ENCODE data around the gene PPP2R2C. TPM values are rescaled to one million over a fixed set of nuclear protein-coding genes. Genes with fewer than 3 reads are reported as not detected.

Gene PPP2R2C
- polyA plus RNA-seq, 10 donors, result 0.24 to 4.2 (median 0.32) TPM

- DNase-seq, result no peak
These were observed 22.6 kb downstream of the PPP2R2C start for GRCh38 chr4:6449746-6450369.

DNA sequence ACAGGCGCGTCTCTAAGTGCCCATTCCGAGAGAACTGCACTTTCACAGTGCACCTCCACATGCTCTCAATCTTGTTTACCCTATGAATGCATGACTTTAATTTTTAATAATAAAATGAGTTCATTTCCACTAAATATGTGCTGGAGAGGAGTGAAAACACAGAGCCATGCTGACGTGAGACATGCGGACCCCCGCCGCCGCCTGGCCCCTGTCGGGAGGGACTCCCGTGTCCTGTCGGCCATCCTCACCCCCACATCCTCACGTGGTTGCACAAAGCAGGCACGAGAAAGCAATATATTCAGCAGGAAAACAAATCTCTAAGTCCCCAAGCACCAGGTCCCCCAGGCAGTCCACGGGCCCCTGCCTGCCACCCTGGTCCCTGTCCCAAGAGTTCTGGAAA is 23.1 kb downstream of the PPP2R2C start:
- DNase-seq, result no peak

DNA sequence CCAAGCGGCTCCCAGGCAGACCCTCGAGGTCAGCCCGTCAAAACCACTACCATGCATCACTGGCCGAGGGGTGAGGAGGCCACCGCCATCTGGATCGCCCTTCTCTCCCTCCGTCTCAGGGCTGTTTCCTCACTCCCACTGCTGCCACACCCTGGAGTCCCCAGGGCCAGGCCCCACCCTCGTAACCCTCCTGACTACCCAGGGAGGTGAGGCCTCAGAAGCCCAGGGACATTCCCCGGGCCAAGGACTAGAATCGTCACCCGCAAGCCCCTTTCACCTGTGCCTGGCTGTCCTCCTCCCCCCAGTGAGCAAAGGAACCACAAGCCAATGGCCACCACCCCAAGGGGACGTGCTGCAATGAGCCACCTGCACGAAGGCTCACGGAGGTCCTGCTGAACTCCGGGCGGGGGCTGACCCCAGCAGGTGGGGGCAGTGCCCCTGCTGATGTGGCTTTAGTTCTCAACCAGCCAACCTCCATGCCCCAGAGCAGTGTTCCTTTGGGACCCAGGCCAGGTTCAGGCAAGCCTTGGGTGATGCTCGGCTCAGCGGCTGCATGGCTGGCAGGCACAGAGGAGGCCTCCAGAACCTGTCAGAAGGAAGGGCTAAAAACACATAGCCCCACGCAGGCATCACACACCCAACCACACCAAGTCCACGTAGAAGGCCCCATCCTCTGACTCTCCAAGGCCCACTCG is 23.8 kb downstream of the PPP2R2C start:
- DNase-seq, result no peak

DNA sequence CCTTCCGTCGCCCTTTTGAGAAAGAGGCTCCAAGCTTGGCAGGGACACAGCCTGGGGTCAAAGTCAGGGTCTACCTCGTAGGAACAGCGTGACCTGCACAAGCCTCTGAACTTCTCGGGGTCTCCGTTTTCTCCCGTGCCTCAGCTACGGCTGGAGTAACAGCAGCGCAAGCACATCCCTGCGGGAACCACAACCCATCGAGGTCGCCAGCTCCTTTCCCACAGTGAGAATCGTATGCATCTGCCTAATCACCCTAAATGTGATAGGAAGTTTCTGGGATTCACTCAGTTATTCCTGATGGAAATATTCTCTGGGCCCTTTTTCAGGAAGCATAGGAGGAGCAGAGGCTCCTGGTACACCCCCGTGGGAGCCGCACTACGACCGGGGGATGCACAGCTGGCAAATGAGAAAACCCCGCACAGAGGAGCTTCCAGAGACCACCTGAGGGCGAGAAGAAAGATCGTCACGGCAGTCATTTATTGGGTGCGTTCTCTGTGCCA is 24.7 kb downstream of the PPP2R2C start:
- peak in 1 of 3 donors; percentile 5 for DNase-seq

- peak in 1 of 3 donors; percentile 13 for DNase-seq
These were observed 25.6 kb downstream of the PPP2R2C start for GRCh38 chr4:6446538-6447451.

DNA sequence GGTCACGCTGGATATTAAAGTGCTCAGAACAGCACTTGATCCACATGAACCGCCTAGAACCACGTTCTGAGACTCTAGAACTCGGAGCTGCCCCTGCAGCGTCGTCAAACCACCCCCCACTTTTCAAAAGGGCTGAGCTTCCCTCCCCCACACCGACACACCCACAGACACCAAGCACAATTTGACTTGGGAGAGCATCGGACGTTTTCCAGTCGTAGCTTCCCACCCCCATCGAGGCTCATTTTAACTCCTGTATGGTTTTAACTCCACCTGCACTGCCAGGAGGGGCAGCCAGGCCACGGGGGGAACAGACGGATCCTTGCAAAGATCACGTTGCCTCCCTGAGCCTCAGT is 26.3 kb downstream of the PPP2R2C start:
- no peak for DNase-seq

DNA sequence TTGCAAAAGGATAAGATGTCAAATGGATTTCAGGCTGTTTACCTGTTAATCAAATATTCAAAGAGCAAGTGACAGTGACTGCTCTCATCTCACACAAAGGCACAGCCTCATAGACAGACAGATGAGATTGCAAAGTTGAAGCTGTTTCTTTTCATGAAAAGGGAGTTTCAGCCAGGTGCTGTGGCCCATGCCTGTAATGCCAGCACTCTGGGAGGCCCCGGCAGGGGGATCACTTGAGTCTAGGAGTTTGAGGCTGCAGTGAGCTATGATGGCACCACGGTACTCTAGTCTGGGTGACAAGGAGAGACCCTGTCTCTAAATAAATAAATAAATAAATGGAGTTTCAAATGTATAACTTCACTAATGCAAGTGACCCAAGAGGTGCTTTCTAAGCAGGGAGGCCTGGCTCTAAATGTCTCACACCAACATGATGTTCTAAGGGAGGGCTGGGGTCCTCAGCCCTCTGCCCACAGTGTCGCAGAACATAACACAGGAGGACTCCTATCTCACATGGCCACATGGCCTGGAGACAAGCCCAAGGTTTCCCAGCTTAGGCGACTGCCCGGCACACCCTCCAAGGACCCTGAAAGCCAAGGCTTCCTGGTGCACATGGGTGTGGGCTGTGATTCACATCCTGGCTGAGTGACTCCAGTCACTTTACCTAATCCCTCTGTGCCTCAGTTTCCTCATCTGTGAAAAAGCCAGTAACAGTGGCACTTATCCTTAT is 26.8 kb downstream of the PPP2R2C start:
- no peak for DNase-seq

DNA sequence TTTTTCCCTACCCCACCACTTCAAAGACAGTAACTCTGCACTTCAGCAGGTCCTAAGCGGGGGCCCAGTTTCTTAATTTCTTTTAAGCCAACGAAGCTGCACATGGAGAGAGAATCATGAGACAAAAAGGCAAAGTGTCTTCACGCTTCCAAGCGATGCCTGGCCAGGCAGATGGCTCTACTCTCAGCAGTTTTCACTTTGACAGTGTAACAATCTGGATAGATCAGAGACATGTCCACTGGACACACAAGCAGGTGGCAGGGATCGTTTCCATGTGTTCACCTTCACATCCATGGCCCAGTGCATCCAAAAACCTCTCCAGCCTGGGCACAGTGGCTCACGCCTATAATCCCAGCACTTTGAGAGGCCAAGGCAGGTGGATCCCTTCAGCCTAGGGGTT is 27.8 kb downstream of the PPP2R2C start:
- no peak for DNase-seq

DNA sequence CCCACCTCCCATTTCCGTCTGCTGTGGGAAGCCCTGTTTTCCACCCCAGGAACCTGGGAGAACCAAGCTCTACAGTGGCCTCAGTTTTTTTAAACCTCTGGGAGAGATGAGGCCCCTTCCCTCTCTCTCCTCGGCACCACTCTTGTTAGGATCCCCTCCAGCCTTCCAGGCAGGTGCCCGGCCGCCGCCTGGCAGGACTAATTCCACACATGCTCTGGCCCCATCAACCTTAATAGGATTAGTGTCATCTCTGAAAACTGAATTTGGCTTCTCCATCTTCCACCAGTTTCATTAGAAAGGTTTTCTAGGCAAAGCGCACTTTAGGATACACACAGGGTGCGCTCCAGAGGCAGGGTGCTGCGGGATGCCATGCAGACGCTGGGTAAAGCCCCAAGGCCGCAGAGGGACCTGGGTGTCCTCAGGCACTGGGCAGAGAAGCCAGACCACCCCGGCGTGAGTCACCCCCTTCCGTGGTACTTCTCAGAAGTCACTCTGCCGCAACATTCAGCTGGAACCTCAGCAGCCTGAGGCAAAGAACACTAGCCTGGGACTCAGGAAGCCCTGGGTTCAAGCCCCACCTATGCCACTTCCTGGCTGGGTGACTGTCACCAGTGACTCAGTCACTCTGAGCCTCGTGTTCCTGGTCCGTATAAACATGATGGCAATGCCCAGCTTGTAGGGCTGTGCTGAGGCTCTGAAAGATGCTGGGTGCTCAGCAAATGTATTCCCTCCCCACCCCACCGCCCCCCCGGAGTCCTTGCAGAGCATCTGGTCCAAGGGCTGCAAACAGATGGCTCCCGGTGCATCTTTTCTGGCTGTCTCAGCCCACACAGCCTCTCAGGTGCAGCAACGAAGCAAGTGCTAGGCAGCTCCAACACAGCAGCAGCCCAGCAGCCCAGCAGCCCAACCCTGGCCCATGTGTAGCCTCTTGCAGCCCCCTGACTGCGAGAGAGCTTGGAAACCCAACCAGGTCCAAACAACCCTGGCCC is 29.1 kb downstream of the PPP2R2C start:
- DNase-seq, result no peak

- DNase-seq, result no peak
These were observed 29.9 kb downstream of the PPP2R2C start for GRCh38 chr4:6442555-6442954.

DNA sequence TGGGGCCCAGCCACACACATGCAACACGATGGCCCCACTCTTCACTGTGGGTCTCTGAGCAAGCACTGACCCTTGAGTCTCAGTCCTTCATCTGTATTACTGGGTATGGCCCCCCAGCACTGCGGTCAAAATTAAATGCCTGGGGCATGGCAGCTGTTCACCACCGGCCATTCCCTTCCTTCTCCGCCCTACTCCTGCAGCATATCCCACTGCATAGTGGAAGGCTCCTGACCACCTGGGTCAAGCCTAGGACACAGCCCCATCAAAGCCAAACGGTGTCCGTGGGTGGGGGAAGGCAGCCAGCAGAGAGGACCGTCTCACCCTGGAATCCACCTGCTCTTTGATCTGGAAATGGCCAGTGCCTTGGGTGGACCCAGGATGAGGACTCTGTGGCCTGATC is 30.7 kb downstream of the PPP2R2C start:
- no peak for DNase-seq

DNA sequence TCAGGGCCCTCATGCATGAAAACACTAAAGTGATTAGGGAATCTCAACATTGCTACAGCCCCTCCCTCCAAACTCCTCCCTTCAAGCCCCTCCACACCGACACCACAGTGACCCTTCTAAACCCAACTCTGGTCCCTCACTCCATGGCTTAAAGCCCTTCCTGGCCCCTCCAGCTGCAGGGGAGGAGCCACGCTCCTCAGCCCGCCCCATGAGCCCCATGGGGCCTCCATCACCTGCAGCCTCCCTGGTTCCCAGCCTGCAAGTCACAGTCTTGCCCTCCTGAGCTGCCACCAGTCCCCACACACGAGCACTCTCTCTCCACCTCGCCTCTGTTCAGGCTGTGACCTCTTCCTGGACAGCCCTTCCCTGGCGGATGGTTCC is 31.2 kb downstream of the PPP2R2C start:
- DNase-seq, result no peak

- no peak for DNase-seq
These were observed 31.8 kb downstream of the PPP2R2C start for GRCh38 chr4:6440506-6441201.

DNA sequence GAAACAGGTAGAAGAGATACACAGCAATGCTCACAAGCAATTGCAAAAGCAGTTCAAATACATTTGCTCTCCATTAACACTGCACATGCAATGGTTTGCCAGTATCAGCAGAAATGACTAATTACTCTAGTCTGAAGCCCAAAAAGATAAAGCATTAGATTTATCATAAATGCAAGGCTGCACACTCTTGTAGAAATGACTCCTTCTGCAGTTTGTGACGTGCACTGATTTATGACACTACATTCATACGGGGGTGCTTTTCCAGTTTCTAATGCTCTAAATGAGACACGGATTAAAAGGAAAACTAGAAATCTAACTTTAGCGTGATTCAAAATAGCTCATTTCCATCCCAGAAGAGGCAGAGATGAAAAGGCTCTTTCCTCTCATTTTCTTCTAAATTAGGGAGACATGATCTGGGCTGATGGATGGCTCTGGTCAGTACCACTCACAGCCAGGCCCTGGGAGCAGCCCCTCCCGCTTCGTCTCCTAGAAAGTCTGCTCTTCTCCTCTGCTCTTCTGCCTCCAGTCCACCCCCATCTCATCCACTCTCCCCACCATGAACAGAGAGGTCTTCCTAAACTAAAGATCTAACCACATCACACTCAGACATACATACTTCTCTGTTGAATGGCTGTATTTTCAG is 33.2 kb downstream of the PPP2R2C start:
- DNase-seq, result no peak

- DNase-seq, result no peak
These were observed 34.6 kb downstream of the PPP2R2C start for GRCh38 chr4:6437826-6438238.

GRCh38 chr4:6435010-6435409 is 37.4 kb downstream of the PPP2R2C start:
- no peak for DNase-seq

DNA sequence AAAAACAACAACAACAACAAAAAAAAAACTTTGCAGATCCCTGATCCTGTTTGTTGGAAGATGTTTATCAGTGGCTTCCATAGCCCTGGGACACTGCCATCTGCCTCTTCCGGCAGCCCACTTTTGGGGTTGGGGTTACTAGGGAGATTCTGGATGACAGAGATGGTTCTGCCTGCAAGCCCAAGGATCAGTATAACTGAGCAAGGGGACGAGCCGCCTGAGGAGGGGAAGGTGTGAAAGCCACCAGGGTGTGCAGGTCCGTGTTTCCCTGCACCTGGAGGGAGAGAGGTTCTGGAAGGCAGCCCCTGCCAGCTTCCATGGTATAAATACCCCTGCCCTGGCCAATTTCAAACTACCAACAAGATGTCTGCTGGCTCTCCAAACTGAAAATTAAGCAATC is 41.5 kb downstream of the PPP2R2C start:
- DNase-seq, result no peak

DNA sequence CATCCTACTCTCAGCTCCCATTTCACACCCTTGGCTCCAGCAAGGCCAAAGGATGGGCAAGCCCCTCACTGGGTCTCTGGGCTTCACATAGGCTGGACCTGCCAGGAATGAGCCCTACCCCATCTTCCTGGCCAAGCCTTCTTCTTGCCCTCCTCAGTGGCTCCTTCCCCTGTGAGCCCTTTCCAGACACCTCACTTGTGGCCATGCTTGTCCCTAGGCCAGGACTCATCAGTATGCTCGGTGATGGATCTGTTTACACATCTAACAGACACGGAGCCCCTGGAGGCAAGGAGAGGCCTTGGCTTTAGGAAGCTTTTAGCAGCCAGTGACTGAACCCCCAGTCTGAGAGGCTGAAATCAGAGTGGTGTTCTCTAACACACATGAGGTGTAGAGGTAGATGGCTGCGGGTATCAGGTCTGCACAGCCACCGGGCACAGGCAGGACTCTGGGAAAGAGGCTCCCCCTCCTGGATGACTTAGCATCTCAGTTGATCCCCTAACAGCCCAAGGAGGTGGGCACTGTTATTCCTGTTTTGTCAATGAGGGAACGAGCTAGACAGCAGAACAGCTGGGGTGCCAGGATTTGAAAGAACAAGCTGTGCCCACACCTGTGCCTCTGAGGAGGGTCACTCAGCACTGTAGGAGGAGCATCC is 44.8 kb downstream of the PPP2R2C start:
- DNase-seq, result no peak
